Heart right ventricle (tissue), 16 donors: ENCODE results near the gene LRSAM1. TPM values are rescaled to one million over a fixed set of nuclear protein-coding genes. Genes with fewer than 3 reads are reported as not detected.

Experiments used
- ATAC-seq, 8 donors: fragments of 200-7000 bp; cut with Tn5 transposase; one replicate each; pipeline ENCODE4 v1.9.1; 2020; ENCODE audit warnings: mild to moderate bottlenecking in 8 of 8, moderate library complexity in 8 of 8, moderate number of reproducible peaks in 1 of 8
- DNase-seq, 2 donors: peaks; one replicate each; pipeline ENCODE4 v3.0.0-alpha.2; 2020
- H3K27ac ChIP-seq, 10 donors: fragments of 200-600 bp; sonication (generic) in 2 of 10; one replicate each; pipeline versions ENCODE4 v1.5.0 to v1.8.0; 2020 to 2022; ENCODE audit warnings: mild to moderate bottlenecking in 3 of 10
- H3K27me3 ChIP-seq, 7 donors: fragments of 200-600 bp; one replicate each; pipeline ENCODE4 v1.8.0; 2021 to 2022; ENCODE audit warnings: mild to moderate bottlenecking in 2 of 7
- H3K36me3 ChIP-seq, 9 donors: fragments of 200-600 bp; sonication (generic) in 1 of 9; one replicate each; pipeline versions ENCODE4 v1.5.0 to v1.8.0; 2020 to 2022; ENCODE audit warnings: mild to moderate bottlenecking in 2 of 9
- H3K4me1 ChIP-seq, 9 donors: fragments of 200-600 bp; sonication (generic) in 1 of 9; one replicate each; pipeline versions ENCODE4 v1.5.0 to v1.8.0; 2020 to 2022; ENCODE audit warnings: mild to moderate bottlenecking in 4 of 9
- H3K4me3 ChIP-seq, 10 donors: fragments of 200-600 bp; sonication (generic) in 2 of 10; one replicate each; pipeline versions ENCODE4 v1.5.0 to v1.8.0; 2020 to 2022; ENCODE audit warnings: mild to moderate bottlenecking in 7 of 10, moderate library complexity in 2 of 10
- H3K9me3 ChIP-seq, 11 donors: fragments of 200-600 bp in 10 of 11; sonication (generic) in 2 of 11; one replicate each; pipeline versions ENCODE4 v1.5.0 to v1.8.0; 2013 to 2022; ENCODE audit warnings: mild to moderate bottlenecking in 2 of 11, control low read depth in 1 of 11, moderate library complexity in 1 of 11
- CTCF ChIP-seq, 9 donors: fragments of 200-600 bp; sonication (generic) in 2 of 9; IDR thresholded peaks; one replicate each; pipeline versions ENCODE4 v1.5.0 to v1.8.0; 2021 to 2022; ENCODE audit warnings: antibody characterized with exemption in 9 of 9, mild to moderate bottlenecking in 5 of 9, moderate library complexity in 1 of 9
- WGBS, 2 donors: extraction: QIAGEN DNeasy Blood & Tissue Kit; methylation state at CpG; one replicate each; pipeline ENCODE4 v1.1.7; 2013; ENCODE audit warnings: inconsistent platforms in 1 of 2; 5-methylcytosine and 5-hydroxymethylcytosine counted together
- intact Hi-C, 10 donors: fragments of 100-400 bp; cut with DNase I; formaldehyde crosslinking; loops; one replicate each; pipeline versions ENCODE4 v1.11.1 to v1.14.2; 2022
- polyA plus RNA-seq, 2 donors: library from polyadenylated mRNA; stranded (reverse); fragments of 200-250 nt; gene quantifications; one replicate each; pipeline ENCODE4 v1.2.3, GENCODE V29; 2013
- total RNA-seq, 10 donors: library from RNA; stranded (reverse); fragmentation: NEBNext Ultra II Directional in 3 of 10; extraction: Animal tissue kit (Norgen Biotek cat#: 25700) in 3 of 10; gene quantifications; one replicate each; pipeline versions ENCODE4 v1.2.1 to v1.2.4, GENCODE V29; 2021 to 2023
- donor health status: Arrhythmogenic right ventricular cardiomyopathy.
- donor health status: ischemic (EF 13 %, LVEDD 7.1; RV severe dilation, severe dysfunction).
- donor health status: healthy with polysubstance abuse.
- donor health status: DM: no; HTN: yes; CAD: no.
- donor health status: DM: no; HTN: no; CAD: no.
- donor health status: ischemic (EF 25% LVEDD 6.9; RV normal size, moderate dysfunction).
- donor health status: ischemic (EF 25% LVEDD 5.7; RV mildly dilated, moderate dysfunction).
- donor health status: healthy.
- donor health status: DM: yes; HTN: yes; CAD: no.
- donor health status: Ischemic cardiomyopathy.
- donor health status: ischemic (EF 35%, LVEDD 5.7; RV mildly dilated, moderate dysfunction).
- donor health status: nonischemic (EF 11% LVEDD 7.7; RV severe dilation, severe dysfunction).
- donor health status: DM: yes; HTN: yes; CAD: no.
- donor health status: PGD.
- donor health status: ischemic (EF 29% LVEDD 5.4; RV normal size, mild dysfunction).
- donor health status: nonischemic (EF 23%, LVEDD 6.1; RV moderate dilation, normal function).

The LRSAM1 gene
- total and polyA plus RNA-seq, 12 donors = 21.2 to 59.9 (median 29.5) TPM

GRCh38 chr9:127450243-127450760 lies 1.0 kb upstream of the LRSAM1 start:
- Histone ChIP-seq H3K9me3 (no peaks in the 10 kb centered on the region), H3K4me3 (peak overlapping the region; percentile 58 to 99 (median 89)), H3K36me3 (peaks cover 0 to 61% (median 33%) of the 10 kb centered on the region in 9 donors), H3K4me1 (peaks cover 3 to 55% (median 50%) of the 10 kb centered on the region in 9 donors), H3K27me3 (no peaks in the 10 kb centered on the region), H3K27ac (peak overlapping the region; percentile 85 to 98 (median 95))
- no peak for DNase-seq
- ATAC-seq = peak in 7 of 8 donors; percentile 0 to 13 (median 5)
- WGBS, 2 donors = 4% methylated on average over 14 of the region's 14 CpGs
- intact Hi-C loops = loop anchor here in 1 of 10 donors (2.0 kb wide), 1 partner anchor 26 kb away; the partner anchor contains the start of gene ZNF79
- no peak for TF ChIP-seq CTCF (IDR thresholded peaks at IDR 0.05)

GRCh38 chr9:127451608-127451857 lies 223 bp downstream of the LRSAM1 start:
- Histone ChIP-seq H3K36me3 (peaks cover 0 to 57% (median 24%) of the 10 kb centered on the region in 9 donors), H3K27me3 (no peaks in the 10 kb centered on the region), H3K27ac (peak overlapping the region; percentile 85 to 98 (median 95)), H3K9me3 (no peaks in the 10 kb centered on the region), H3K4me3 (peak overlapping the region; percentile 58 to 99 (median 89)), H3K4me1 (peaks cover 3 to 66% (median 52%) of the 10 kb centered on the region in 9 donors)
- 0 to 1% methylated on average over 14 of the region's 14 CpGs for WGBS, 2 donors
- DNase-seq = no peak
- intact Hi-C loops = loop anchor here in 1 of 10 donors (2.0 kb wide), 1 partner anchor 27 kb away; the partner anchor contains the start of gene ZNF79
- ATAC-seq = peak in 1 of 8 donors; percentile 16
- no peak for TF ChIP-seq CTCF (IDR thresholded peaks at IDR 0.05)

- intact Hi-C loops = loop anchor here in 1 of 10 donors (2.0 kb wide), 1 partner anchor 27 kb away; the partner anchor contains the start of gene ZNF79
- Histone ChIP-seq H3K9me3 (no peaks in the 10 kb centered on the region), H3K27ac (peak overlapping the region; percentile 85 to 98 (median 95)), H3K4me3 (peak overlapping the region; percentile 58 to 99 (median 89)), H3K27me3 (no peaks in the 10 kb centered on the region), H3K36me3 (peaks cover 0 to 57% (median 18%) of the 10 kb centered on the region in 9 donors), H3K4me1 (peaks cover 3 to 66% (median 52%) of the 10 kb centered on the region in 9 donors)
- no peak for TF ChIP-seq CTCF (IDR thresholded peaks at IDR 0.05)
- ATAC-seq (peak; percentile 8 to 51 (median 35)), DNase-seq (peak; percentile 46 to 47)
- 10 to 11% methylated on average over 29 of the region's 29 CpGs for WGBS, 2 donors
Measured at GRCh38 chr9:127451858-127452656, 747 bp downstream of the LRSAM1 start.

GRCh38 chr9:127452691-127453090 lies 1.4 kb downstream of the LRSAM1 start:
- 34 to 55% methylated on average over 4 of the region's 4 CpGs for WGBS, 2 donors
- H3K9me3 ChIP-seq = no peaks in the 10 kb centered on the region
- ATAC-seq (peak; percentile 16 to 76 (median 50)), DNase-seq (peak; percentile 66 to 86)
- H3K4me3 ChIP-seq = peak overlapping the region in 7 of 10 donors; percentile 58 to 98 (median 90)
- H3K4me1 ChIP-seq = peaks cover 3 to 66% (median 52%) of the 10 kb centered on the region in 9 donors
- intact Hi-C loops = no loop called here
- peak overlapping the region in 9 of 10 donors; percentile 90 to 98 (median 96) for H3K27ac ChIP-seq
- TF ChIP-seq CTCF (IDR thresholded peaks at IDR 0.05) = no peak
- H3K36me3 ChIP-seq = peaks cover 0 to 57% (median 16%) of the 10 kb centered on the region in 9 donors
- H3K27me3 ChIP-seq = no peaks in the 10 kb centered on the region
